Stimulated activated CD4-positive, alpha-beta T cell treated with anti-CD3 and anti-CD28 coated beads, TNF-alpha, amount 100 ng/mL, for 1 hour (primary cell): ENCODE data around the gene MAP4K4.

ENCODE experiments used
- DNase-seq, 3 donors: peaks; one replicate each; pipeline ENCODE4 v3.0.0-alpha.2; 2020; ENCODE audit warnings: low read depth in 3 of 3, low spot score in 1 of 3

Gene MAP4K4

GRCh38 chr2:101788995-101789970 lies 91.8 kb downstream of the MAP4K4 start:
- DNase-seq, result no peak

DNA sequence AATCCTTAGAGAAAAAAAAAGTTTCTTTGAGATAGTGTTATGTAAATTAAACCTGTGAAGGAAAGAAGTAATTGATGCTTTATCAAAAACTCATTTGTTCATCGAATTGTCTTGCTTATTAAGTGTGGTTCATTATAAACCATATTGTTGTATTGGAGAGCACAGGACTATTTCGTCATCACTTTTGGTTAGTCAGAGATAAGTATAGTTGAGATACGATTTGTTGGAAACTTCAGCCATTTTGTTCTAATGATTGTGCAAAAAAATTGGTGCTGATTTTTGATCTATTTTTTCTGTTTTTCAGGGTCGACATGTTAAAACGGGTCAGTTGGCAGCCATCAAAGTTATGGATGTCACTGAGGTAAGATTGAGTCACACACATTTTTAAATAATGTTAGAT lies 92.9 kb downstream of the MAP4K4 start:
- DNase-seq, result no peak

DNA sequence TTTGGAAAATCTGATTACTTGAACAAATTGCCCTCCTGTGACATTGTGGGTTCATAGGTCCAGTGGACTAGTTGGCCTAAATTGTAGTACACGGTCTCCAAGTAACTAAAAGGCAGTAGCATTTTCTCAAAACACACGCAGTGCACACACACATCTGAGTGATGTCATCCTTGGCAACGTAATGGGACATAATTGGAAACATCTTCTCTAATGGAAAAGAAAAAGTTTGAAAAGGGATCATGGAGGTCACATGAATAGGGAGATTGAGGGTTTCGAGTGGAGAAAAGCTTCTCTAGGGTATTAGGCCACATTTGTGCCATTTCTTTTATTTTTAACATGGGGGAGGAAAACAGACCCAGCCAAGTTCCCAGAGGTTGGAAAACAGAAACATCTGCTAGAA lies 93.3 kb downstream of the MAP4K4 start:
- DNase-seq, result no peak

DNA sequence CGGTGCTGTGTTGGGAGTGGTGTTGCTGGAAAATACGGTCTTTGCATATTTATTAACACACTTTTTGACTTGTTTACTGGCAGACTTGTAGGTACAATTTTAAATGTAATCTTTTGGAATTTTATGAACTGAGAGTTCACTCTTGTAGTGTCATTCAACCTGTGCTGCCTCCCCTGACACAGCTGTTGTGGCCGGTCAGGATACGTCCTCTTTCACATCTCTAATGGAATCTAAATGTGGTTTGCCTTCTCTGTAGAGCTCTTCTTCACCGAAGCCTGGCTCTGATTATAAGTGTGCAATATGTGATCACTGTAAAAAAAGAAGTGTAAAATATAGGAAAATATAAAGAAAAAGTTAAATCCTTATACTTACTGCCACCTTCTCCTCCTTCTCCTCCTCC lies 94.7 kb downstream of the MAP4K4 start:
- no peak for DNase-seq

DNA sequence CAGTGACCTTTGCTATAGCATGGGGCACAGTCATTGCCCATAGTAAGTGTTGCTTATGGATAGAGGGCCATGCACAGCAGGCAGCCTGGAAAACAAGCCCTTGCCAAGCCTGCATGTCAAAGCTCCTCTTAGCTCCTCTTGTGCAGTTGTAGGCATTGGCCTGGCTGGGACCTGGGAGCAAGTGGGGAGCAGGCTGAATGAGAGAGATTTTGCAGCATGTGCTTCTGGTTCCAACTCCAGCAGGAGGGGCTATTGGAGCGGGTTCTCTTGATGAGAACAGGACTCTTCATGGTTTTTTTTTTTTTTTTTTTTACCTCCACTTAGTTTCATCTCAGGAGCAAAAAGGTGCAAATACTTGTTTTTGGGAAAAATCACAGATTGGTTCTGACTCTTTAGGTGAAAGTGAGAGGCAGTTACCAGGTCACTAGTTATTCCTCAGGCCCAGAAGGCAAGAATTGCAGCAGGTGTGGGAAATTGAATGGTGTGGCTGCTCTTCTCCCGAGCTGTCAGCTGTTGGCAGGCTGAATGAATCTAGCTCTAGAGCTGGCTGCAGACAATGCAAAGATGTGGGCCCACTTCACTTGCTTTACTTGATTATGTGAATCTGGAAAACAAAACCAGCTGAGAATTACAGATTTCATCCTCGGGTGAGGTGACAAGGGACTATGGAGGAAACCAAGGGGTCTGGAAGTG lies 95.9 kb downstream of the MAP4K4 start:
- DNase-seq, result no peak

DNA sequence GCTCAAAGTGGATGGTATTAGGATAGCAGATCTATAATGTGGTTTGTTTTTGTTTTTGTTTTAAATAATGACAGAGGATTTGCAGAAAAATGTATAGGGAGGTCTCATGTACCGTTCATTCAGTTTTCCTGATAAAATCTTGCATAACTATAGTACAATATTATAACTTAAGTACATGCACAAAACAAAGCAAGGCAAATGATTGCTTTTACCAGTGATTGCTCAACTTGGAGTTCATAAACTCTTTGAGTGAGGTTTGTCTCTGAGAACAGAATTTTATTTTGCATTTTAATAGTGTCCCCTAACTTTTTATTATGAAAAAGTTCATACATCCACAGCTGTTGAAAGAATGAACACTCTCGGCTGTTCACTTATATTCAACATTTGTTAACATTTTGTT lies 96.6 kb downstream of the MAP4K4 start:
- DNase-seq, result no peak

- DNase-seq, result no peak
Observed at GRCh38 chr2:101795033-101795432, 97.5 kb downstream of the MAP4K4 start.

GRCh38 chr2:101796825-101797600 lies 99.5 kb downstream of the MAP4K4 start:
- no peak for DNase-seq

DNA sequence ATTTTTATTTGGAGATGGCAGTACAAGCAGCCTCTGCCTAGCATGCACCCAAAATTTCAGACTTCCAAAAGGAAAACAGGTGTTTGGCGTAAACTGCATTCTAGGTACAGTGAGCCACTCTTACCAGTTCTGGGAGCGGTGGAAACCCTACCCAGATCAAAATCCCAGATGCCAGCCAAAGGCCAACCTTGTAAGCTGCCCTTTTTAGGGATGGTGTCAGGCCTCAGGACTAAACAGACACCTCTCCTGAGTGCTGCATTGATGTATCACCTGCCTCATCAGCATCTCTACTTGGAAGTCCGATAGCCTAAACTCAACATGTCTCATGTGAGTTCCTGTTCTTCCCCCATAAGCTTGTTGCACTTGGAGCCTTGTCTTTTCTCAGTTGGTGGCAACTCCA lies 104.0 kb downstream of the MAP4K4 start:
- no peak for DNase-seq

GRCh38 chr2:101802329-101802728 lies 104.8 kb downstream of the MAP4K4 start:
- no peak for DNase-seq

GRCh38 chr2:101803128-101803527 lies 105.6 kb downstream of the MAP4K4 start:
- no peak for DNase-seq

DNA sequence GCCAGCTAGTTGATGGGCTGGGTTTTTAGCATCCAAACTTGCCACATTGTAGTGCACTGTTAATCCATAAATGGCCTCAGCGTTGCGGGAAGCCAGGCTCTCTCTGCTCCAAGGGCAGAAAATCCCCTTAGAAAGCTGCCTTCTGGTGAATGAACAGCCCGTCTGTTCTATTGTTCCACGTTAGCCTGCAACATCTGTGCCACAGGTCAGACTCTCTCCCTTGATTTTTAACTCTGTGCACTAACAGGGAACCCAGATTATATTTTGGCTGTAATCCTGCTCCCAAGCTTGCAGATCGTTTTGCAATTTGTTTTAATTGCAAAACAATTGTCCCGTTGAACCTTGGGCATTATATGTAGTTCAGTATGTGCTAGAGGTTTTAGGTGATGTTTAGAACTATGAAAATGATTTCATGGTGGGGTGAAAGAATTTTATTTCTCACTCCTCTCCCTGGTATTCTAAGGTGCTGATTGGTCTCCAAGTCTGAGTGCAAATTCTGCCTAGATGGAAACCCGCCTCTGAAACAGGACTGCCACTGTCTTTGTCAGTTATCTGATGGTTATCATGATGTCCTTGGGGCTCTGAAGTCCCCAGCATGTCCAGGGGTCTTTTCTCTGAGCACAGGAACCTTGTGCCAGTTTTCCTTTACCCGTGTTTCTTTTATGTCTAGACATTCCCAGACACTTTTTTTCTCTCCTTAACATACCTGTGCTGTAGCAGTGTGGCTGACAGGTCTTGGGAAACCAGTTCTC lies 106.6 kb downstream of the MAP4K4 start:
- DNase-seq, result no peak

DNA sequence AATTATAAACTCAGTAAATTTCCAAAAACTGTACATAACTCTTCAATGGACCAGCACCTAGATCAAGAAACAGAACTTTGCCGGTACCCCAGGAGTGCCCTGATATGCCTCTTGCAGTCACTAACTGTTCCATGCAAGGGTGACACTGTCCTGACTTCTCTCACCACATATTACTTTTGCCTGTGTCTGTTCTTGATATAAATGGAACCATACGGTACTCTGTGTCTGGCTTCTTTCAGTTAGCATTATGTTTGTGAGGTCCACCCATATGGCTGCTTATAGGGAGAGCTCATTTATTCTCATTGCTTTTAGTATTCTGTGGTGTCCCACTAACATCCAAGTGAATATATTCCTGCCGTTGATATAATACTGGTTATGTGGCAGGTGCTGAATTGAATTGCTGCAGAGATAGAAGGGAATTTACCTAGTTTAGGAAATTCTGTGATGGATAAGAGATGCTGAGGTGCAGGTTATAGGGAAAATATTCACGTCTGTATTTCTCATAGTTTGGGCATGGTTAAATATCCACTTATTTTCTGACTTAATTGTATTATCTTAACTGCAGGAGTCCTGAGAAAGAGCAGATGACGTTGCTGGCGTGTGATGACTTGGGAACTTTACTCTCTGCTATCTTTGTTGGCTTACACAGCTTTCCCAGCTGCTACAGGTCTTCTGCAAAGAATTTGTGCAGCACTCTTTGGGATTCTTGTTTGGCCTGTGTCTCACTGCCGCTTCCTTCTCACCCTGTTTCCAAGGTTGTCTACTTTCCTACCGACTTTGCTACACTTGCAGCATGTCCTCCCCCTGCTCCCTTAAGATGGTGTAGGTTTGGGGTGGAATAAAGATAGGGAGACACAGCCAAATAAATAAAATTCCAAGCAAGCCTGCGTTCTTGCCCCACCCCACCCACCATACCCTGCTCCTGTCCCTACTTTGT lies 107.9 kb downstream of the MAP4K4 start:
- no peak for DNase-seq

GRCh38 chr2:101806123-101806522 lies 108.6 kb downstream of the MAP4K4 start:
- no peak for DNase-seq

DNA sequence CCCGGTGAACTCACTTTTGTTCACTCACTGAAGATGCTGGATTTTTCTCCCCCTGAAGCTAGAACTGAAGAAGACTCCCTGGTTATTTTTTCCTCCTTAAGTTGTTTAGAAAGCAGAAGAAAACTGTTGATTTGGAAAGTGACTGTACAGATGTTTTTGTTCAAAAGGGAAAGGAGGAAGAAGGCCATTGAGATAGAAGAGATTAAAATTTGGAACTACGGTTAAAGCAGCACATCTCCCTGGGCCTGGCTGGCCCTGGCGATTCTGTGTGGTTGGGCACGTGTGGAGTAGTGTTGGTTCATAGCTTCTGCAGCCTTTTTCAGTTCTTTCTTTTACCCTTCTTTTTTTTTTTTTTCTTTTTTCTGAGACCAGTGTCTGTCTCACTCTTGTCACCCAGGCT lies 109.2 kb downstream of the MAP4K4 start:
- DNase-seq, result no peak

DNA sequence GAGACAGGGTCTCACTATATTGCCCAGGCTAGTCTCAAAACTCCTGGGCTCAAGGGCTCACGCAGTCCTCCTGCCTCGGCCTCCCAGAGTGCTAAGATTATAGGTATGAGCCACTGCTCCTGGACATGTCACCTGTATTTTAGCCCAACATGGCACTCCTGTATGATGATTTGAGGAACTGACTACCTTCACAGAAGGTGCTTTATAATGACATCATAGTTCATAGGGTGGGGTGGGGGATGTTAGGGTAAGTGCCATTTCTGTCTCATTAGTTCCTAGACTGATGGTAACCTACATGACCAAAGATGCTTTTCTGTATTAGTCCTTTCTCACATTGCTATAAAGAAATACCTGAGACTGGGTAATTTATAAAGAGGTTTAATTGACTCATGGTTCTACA lies 109.7 kb downstream of the MAP4K4 start:
- DNase-seq, result no peak

GRCh38 chr2:101808006-101808562 lies 110.6 kb downstream of the MAP4K4 start:
- no peak for DNase-seq

GRCh38 chr2:101809698-101810097 lies 112.2 kb downstream of the MAP4K4 start:
- no peak for DNase-seq

DNA sequence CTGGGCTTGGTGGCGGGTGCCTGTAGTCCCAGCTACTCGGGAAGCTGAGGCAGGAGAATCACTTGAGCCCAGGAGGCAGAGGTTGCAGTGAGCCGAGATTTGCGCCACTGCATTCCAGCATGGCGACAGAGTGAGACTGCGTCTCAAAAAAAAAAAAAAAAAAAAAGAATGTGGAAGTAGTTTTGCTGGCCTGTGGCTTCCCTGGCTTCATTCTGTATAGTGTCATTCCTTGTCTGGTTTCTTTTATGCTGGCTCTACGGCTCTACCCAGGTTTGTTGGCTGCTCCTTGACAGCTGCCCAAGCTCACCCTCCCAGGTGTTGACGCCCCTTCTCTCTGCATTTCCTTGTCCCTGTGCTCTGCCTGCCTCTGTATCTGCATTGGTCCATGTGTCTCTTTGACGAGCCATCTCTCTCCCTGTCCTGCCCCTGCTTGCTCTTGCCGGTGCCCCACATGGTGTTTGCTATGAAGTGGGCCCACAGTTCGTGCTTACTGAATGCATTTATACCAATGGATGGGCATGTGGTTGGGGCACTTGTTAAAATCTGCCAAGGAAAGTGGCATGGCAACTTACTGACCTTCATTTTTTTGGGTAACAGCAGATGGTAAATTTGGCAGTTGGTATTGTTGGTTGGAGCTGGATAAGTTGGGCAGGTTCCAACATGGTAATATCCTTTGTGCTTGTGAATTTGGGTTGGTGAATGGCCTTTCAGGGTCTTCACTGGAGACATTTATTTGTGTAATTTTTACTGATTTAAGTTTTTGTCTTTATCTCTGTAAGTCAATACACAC lies 113.9 kb downstream of the MAP4K4 start:
- DNase-seq, result no peak
